ENCODE results near the gene CCDC148. TPM values are rescaled to one million over a fixed set of nuclear protein-coding genes. Genes with fewer than 3 reads are reported as not detected.

CCDC148 gene
- polyA plus RNA-seq, 1 experiment, result 0.22 TPM

DNA sequence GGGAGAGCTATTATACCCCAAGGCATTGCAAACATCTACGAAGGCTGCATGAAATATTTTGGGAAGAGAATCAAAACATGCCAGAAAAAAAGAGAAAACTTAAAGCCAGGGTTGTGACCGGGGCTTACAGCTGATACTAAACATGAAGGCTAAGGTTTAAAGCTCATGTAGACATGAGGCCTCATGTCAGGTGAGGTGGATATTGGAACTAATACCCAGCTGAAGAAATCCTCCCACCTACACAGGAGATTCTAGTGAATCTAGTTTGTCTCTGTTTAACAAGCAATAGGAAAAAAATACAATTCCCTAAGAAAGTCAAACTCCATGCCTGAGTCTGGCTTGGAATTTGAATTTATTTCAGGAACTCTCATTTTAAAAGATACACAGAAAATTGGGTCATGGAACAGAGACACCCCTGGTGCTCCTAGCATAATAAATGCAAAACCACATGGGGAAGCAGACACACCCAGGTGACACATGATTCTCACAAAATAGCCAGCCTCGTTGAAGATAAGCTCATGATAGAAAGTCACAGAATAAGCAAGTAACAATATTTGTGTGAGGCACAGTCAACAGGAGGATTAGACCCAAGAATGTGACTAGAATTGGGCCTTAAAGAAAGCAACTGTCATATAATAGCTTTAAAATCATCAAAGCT lies 312.7 kb downstream of the CCDC148 start:
- Histone ChIP-seq H3K9me3 (ENCODE audit: control insufficient read depth, insufficient read depth, low read length) (no peaks in the 10 kb centered on the region), H3K27ac (ENCODE audit: low read depth, low read length) (no peak overlapping the region), H3K27me3 (ENCODE audit: control insufficient read depth, insufficient read depth, low read length) (no peaks in the 10 kb centered on the region), H3K4me3 (ENCODE audit: low read depth, low read length) (no peak overlapping the region)
- ChIA-PET CTCF (interaction anchor here (1.2 kb wide), 1 partner anchor 610 kb away, joined by 4 read pairs; no protein-coding TSS in a partner anchor), POLR2A (no interaction called here)
- DNase-seq (ENCODE audit: low read depth, low spot score), result no peak
- TF ChIP-seq, protein P1, sequence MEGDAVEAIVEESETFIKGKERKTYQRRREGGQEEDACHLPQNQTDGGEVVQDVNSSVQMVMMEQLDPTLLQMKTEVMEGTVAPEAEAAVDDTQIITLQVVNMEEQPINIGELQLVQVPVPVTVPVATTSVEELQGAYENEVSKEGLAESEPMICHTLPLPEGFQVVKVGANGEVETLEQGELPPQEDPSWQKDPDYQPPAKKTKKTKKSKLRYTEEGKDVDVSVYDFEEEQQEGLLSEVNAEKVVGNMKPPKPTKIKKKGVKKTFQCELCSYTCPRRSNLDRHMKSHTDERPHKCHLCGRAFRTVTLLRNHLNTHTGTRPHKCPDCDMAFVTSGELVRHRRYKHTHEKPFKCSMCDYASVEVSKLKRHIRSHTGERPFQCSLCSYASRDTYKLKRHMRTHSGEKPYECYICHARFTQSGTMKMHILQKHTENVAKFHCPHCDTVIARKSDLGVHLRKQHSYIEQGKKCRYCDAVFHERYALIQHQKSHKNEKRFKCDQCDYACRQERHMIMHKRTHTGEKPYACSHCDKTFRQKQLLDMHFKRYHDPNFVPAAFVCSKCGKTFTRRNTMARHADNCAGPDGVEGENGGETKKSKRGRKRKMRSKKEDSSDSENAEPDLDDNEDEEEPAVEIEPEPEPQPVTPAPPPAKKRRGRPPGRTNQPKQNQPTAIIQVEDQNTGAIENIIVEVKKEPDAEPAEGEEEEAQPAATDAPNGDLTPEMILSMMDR (IDR thresholded peaks at IDR 0.05; ENCODE audit: low read depth, low read length), result no peak

DNA sequence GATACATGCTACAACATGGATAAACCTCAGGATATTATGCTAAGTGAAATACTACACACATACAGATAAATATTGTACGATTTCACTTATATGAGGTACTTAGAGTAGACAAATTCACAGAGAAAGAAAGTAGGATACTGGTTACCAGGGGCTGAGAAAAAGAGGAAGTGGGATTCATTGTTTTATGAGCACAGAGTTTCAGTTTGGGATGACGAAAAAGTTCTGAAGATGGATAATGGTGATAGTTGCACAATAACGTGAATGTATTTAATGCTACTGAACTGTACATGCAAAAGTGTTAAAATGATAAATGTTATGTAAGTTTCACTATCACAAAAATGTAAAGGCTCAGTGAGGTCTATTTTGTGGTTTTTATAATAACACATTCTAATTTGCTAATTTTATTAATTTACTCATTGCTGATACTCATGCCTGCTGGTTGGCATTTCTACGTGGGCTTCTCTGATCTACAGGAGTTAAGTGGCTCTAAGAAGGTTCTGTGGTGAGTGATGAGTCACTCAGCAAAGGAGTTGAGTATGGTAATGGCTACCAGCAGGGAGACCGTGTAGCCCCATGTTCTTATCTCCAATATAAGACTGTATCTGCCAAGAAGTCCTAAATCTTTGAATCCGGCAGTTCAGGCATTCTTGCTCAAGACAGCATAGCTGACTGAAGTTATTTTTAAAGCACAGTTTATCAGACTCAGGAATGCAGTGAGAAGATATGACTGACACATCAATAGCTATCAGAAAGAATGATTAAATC lies 313.8 kb downstream of the CCDC148 start:
- POLR2A ChIA-PET, result no interaction called here

DNA sequence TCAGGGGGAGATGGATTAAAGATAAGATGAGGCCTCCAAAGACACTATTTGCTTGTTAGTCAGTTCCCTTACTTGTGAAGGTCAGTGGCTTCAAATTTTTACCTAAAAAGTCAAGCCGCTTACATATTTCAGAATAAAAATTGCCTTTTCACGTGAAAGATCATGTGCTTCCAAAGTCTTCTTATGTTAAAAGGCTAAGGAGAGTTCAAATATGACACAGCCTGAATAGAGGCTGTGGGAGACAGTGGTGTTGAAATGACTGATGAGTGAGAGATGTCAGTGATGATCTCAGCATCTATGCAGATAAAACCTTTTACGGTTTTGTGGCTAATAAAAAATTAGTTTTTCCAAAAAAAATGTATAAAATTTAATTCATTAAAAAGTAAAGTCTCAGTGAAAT lies 314.4 kb downstream of the CCDC148 start:
- DNase-seq (ENCODE audit: low read depth, low spot score), result no peak
- CTCF ChIA-PET, result no interaction called here
- POLR2A ChIA-PET, result no interaction called here
- no peak overlapping the region for H3K27ac ChIP-seq (ENCODE audit: low read depth, low read length)
- no peaks in the 10 kb centered on the region for H3K27me3 ChIP-seq (ENCODE audit: control insufficient read depth, insufficient read depth, low read length)
- no peak overlapping the region for H3K4me3 ChIP-seq (ENCODE audit: low read depth, low read length)
- TF ChIP-seq, protein P1 (IDR thresholded peaks at IDR 0.05; ENCODE audit: low read depth, low read length), result no peak
- H3K9me3 ChIP-seq (ENCODE audit: control insufficient read depth, insufficient read depth, low read length), result no peaks in the 10 kb centered on the region

More for the DNA sequence above, 313.8 kb downstream of the CCDC148 start:
- H3K27ac ChIP-seq (ENCODE audit: low read depth, low read length), result no peak overlapping the region
- no peak overlapping the region for H3K4me3 ChIP-seq (ENCODE audit: low read depth, low read length)
- H3K9me3 ChIP-seq (ENCODE audit: control insufficient read depth, insufficient read depth, low read length), result no peaks in the 10 kb centered on the region
- CTCF ChIA-PET, result no interaction called here
- H3K27me3 ChIP-seq (ENCODE audit: control insufficient read depth, insufficient read depth, low read length), result no peaks in the 10 kb centered on the region
- no peak for DNase-seq (ENCODE audit: low read depth, low spot score)
- TF ChIP-seq, protein P1 (IDR thresholded peaks at IDR 0.05; ENCODE audit: low read depth, low read length), result no peak

DNA sequence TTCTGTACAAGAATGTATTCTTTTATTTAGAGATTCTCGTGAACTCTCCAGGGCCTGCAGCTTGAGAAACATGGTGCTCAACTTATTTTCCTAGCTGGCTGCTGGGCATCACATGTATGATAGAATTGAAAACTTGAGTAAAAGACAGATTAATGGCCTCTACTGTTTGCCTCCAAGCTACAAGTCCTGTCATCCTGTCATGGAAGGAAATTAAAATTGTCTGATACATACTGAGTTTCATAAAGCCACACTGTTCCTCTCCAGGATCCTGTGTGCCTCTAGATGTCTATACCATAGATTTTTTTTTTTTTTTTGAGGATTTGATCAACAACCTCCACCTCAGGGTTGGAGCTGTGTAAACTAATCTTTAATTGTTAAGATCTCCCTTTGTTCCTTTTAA lies 316.4 kb downstream of the CCDC148 start:
- ChIA-PET CTCF (no interaction called here), POLR2A (no interaction called here)
- DNase-seq (ENCODE audit: low read depth, low spot score), result no peak
- H3K27me3 ChIP-seq (ENCODE audit: control insufficient read depth, insufficient read depth, low read length), result no peaks in the 10 kb centered on the region
- TF ChIP-seq, protein P1 (IDR thresholded peaks at IDR 0.05; ENCODE audit: low read depth, low read length), result no peak
- H3K4me3 ChIP-seq (ENCODE audit: low read depth, low read length), result no peak overlapping the region
- H3K27ac ChIP-seq (ENCODE audit: low read depth, low read length), result no peak overlapping the region
- no peaks in the 10 kb centered on the region for H3K9me3 ChIP-seq (ENCODE audit: control insufficient read depth, insufficient read depth, low read length)

DNA sequence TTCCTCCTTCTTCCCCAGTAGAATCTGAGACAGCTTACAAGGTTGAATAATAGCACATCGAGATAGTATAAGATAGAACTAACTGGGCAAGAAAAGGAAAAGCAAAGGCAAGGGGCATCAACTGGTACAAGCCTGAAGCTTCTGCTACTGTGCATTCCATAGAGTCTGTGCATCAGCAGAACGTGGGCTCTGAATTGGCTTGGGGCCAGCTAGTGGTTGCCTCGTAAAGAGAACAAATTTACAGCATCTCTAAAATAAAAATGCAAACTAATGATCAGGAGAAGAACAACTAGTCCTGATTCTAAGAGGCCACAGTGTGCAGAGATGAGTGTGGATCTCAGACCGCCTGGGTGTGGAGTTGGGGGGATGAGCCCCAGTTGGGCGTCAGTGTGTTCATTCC lies 318.3 kb downstream of the CCDC148 start:
- ChIA-PET POLR2A (no interaction called here), CTCF (no interaction called here)
- Histone ChIP-seq H3K9me3 (ENCODE audit: control insufficient read depth, insufficient read depth, low read length) (no peaks in the 10 kb centered on the region), H3K27ac (ENCODE audit: low read depth, low read length) (no peak overlapping the region), H3K4me3 (ENCODE audit: low read depth, low read length) (no peak overlapping the region), H3K27me3 (ENCODE audit: control insufficient read depth, insufficient read depth, low read length) (no peaks in the 10 kb centered on the region)
- DNase-seq (ENCODE audit: low read depth, low spot score), result no peak
- TF ChIP-seq, protein P1 (IDR thresholded peaks at IDR 0.05; ENCODE audit: low read depth, low read length), result no peak
